ENCODE data around the gene SLC35E2B.

GRCh38 chr1:1732381-1732780, 39.8 kb upstream of the SLC35E2B start:
- no peak for TF ChIP-seq CTCF (IDR thresholded peaks at IDR 0.05)
- TF ChIP-seq POLR2A (IDR thresholded peaks at IDR 0.05), result no peak

All from heart left ventricle (tissue), 13 donors.